HG03457 (cell line): Measurements from ENCODE around the gene TOR1A.

ENCODE experiments used
- ATAC-seq: cut with Tn5 transposase; IDR thresholded peaks from one replicate; pipeline ENCODE4 v1.9.1; 2021; ENCODE audit warnings: moderate number of reproducible peaks; ENCODE audit not compliant: unreplicated experiment

Gene TOR1A

DNA sequence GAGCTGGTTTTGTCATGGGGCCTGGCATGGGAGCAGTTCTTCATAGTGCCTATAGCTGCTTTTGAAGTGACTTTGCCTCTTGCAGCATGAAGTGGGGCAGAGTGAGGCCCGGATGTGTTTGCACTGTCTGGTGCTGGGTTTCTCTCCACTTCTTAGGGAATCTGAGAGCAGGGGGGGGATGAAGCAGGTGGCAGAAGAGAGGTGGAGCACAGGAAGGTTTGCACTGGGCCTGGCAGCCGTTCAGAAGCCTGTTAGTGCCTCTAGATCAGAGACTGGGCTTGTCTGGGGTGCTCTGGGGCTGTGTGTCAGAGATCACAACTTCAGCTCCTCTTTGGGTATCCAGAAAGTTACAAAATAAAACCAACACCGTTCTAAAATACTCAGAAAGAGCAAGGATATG is 29.7 kb upstream of the TOR1A start:
- ATAC-seq = no peak

DNA sequence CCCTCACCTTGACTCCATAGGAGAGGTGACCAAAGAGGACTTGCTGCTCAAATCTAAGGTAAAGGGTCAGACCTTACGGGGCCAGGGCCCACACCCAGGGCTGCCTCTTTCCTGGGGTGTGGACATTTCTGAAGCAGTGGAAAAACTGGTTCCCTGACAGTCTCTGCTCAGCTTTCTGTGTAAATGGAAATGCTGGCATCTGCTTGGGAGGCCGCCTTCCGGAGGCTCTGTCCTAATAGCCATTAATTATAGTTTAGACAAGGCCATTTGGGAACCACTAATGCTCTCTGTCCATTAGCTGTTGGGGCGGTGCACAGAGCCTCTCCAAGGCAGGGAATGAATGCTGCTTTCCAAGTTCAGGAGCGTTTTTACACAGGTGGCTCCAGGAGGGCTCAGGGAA is 28.6 kb upstream of the TOR1A start:
- no peak for ATAC-seq

DNA sequence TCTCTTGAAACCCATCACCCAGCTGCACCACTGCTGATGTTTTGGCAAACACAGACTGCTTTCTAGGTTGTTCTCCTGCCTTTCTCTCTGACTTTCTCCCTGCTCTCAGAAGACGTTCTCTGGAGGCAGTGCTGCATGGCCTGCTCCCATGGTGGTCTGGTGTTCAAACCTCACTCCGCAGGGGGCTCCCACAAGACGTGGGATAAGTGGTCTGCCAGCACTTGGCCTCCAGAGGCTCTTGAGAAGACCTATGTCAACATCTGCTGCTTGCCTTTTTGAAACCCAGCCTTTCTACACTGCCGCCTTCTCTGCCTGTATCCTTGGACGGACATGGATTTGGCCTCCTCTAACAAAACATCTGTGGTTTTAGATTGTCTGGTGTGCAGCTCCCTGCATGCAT is 27.9 kb upstream of the TOR1A start:
- ATAC-seq = no peak

DNA sequence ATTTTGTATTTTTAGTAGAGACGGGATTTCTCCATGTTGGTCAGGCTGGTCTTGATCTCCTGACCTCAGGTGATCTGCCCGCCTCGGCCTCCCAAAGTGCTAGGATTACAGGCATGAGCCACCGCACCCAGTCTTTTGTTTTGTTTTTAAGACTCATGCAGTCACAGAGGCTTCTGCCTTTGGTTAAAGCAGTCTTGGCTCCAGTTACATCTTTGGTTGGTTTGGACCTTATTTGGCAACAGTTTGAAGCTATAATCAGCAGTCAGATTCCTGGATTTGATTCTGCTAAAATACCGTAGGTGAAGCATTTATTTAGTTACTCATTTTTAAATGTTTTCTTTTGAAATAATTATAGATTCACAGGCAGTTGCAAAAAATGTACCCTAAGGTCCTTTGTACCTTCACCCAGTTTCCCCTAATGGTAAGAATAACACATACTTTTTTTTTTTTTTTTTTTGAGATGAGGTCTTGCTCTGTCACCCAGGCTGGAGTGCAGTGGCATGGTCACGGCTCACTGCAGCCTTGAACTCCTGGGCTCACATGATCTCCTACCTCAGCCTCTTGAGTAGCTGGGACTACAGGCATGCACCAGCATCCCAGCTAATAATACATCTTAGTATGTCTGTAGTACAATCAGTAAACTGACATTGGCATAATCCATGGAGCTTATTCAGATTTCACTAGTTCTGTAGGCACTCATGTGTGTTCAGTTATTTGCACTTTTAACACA is 27.1 kb upstream of the TOR1A start:
- no peak for ATAC-seq

DNA sequence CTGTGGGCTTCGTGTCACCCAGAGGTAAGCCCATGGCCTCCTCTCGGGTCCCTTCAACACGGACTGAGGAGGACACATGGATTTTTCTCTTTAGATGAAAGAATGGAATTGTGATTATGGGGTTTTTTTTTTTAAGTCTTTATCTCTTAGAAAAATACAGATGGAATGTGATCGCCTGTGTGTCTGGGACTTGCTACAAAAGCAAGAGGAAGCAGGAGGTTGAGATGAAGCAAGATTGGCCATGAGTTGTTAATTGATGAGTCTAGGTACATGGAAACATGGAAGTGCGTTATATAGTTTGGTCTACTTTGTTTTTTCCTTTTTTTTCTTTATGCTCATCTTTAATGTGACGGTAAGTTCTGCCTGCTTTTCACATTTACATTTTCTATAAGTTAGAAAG is 26.0 kb upstream of the TOR1A start:
- no peak for ATAC-seq

DNA sequence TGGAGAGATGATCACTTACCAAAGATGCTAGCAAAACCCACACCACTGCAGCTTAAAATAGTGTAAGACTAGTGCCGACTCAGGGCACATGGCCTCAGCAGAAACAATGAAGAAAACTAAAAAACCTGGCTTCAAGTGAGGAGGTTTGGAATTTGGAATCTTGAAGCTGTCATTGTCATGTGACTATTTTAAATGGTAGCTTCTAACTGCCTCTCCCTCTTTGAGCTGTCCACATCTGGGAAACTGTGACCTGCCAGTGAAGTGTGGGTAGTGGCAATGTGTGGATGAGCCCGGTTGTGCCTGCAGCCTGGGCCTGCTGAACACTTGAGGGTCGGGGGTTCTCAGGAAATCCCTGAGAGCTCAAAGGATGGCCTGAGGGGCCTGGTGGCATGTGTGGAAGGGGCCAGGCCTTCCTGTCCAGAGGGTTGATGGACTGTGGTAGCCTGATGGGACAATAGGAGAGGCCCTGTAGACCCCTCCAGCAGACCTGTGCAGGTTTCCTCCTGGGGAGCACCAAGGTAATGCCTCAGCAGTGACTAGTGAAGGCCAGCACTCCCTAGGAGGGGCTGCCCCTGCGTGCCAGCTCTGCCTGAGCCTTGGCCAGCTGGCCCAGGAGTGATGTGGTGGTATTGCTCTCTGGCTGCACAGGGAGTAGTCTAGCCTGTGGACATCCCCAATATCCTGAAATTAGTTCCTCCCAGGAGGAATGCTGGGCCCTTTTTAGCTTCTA is 24.9 kb upstream of the TOR1A start:
- ATAC-seq = no peak

DNA sequence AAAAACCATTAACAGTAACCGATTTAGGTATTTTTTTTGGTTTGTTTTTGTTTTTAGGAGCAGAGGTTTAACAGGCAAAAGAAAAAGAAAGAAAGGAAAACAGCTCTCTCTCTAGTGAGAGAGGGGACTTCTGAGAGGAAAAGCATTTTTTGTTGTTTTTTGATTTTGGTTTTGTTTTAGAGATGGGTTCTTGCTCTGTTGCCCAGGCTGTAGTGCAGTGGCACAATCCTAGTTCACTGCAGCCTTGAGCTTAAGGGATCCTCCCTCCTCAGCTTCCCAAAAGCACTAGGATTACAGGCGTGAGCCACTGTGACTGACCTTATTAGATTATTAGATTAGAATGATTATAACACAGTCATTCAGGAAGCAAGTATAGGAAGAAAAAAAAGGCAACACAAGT is 21.4 kb upstream of the TOR1A start:
- ATAC-seq = no peak

DNA sequence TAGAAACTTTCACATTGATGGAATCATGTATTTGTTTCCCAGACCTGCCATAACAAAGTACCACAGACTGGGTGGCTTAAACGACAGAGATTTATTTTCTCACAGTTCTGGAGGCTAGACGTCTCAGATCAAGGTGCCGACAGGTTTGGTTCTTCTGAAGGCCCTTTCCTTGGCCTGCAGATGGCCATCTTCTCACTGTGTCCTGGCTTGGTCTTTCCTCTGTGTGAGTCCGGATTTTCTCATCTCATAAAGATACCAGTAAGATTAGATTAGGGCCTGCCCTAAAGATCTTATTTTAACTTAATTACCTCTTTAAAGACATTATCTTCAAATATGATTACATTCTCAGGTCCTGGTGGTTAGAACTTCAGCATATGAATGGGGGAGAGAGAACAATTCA is 17.1 kb upstream of the TOR1A start:
- no peak for ATAC-seq

DNA sequence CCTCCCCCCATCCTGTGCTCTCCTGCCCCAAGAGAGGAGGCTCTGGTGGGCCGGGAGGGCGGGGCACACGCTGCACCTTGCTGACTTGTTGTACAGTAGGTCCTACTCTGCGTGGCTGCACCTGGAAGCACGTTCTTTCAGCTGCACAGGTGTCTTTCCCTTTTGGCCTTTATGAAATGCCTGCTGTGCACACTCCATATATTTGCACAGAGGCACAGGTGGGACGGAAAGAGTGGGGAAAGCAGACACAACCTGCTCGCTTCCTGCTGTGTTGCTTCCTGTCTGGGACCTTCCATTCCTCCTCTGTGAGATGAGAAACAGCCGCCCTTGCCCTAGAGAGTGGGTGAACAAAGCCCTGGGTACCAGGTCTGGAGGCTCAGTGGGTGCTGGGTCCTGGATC is 16.1 kb upstream of the TOR1A start:
- no peak for ATAC-seq

DNA sequence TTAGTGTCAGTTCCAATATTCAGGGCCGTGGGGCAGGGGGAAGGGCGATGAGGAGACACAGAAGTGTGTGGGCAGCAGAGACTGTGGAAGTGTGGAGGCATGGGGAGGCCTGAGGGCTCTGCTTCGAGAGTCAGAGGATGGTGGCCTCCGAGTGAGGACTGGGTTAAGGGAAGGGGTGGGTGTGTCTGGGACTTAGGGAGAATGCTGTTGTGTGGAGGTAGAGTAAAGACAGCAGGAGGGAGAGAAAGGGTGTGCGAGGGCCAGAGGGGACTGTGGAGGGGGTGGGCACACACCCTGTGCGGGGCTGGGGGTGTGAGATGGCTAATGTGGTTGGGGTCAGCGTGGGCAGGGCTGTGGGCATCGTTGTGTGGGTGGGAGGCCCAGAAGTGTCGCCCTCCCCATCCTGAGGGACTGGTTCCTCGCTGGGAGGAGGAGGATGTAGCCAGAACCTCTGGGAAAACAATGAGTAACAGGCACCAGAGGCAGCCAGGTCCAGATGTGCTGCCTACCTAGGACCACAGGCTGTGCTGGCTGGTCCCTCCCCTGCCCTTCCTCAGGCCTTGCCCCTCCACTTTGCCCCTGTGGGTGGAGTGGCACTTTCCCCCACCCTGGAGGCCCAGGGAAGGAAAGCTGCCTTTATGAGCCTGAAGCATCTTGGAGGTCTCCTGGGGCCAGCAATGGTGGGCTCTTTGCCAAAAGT is 15.5 kb upstream of the TOR1A start:
- no peak for ATAC-seq

DNA sequence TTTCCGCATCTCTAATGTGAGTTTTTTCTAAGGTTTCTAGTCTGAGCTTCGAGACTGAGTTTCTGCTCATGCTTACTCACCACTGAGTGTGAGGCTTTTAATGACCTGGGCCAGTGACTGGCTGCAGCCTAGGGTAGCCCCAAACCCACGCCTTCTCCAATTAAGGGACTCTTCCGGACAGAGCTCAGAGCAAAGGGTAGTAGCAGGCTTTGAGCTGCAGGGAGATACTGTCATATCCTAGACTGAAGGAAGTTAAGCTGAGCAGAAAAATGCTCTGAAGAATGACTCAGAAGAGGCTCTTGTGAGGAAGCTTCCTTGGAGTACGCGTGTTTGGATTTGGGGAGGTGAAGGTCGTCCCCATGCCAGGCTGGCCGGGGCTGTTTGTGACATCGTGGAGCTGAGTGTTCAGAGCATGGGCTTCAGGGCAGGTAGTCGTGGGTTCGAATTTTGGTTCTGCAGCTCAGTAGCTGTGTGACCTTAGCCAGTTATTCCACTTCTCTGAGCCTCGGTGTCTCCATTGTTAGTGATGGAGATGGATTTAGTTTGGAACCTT is 14.8 kb upstream of the TOR1A start:
- ATAC-seq = no peak

DNA sequence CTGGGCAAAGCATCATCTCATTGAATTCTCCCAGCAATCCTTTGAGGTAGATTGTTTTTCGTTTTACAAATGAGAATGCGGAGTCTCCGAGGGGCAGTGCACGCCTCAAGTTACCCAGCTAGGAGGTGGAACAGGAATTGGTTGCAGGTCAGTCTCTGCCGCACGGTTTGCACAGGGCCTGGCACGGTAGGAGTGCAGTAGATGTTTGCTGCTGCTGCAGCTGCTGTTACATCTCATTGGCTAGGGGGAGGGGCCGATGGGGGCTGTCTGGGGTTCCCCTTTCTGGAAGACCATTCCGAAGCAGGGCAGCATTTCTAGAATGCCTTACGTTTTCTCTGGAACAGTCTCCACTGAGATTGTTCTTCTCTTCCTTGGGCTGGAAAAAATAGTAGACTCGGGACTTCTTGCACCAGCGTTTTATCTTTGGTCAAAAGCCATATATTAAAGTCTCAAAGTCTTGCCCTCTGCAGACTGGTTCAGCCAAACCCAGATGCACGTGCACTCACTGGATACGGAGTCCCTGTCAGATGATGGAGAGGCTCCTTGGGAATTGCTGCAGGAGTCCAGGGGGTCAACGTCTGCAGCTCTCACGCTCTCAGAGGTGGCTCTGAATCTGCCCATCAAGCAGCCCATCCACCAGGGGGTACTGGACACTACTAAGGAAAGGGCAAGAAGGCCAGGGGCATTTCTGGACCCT is 12.5 kb upstream of the TOR1A start:
- ATAC-seq = no peak

DNA sequence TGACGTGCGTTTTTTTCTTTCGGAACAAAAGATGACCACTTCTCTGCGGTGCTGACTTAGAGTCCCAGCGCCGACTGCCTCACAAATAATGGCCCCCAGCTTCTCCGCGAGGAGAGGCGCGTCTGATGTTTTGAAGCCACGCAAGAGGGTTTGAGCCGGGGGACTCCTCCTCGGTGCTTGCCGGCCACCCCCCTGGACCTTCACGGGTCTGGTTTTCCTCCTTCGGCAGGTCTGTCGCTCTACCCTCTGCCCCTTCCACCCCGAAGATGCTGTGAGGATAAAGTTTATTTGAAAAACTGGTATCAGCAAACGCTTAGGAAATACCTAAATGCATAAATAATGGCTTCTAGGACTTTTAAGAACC is 11.9 kb upstream of the TOR1A start:
- no peak for ATAC-seq

DNA sequence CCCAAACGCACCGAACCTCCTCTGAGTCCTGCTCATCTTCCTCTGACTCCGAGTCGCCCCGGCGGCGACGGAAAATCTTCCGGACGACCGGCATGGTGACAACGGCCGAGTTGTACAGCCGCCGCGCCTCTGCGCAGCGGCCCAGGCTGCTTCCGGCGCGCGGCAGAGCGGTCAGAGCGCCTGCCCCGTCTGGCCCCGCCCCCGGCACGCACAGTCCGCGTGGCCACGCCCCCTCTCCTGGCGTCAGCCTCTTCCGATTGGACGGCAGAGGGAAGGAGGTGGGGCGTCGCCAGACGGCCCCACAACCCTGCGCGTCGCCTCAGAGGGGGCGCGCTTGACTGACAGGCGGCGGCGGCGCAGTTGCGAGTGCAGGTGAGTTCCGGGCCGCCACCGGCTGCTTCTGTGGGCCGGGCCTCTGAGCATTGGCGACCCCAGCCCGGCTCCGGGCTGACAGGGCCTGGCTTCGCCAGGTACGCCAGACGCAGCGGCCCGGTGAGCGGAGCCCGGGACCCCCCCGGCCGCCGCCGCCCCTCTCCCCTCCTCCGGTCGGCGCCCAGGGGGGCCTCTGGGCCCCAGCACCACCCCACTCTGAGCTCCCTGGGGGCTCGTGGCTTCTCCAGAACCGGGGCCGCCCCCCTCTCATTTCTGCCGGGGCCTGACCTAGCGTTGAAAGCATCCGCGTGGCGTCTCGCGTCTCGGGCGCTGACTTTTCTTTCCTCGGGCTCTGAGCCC is 11.4 kb upstream of the TOR1A start, which contains the start of the genes C9orf78 and USP20:
C9orf78 (minus strand) TSS at position 148 of the 732 bp plus-strand sequence; CDS start at position 94, 54 bp downstream.
USP20 (plus strand) TSS at position 331 of the 732 bp plus-strand sequence. CDS start 17,098 bp downstream, outside the sequence.
- ATAC-seq = peak; percentile 84

DNA sequence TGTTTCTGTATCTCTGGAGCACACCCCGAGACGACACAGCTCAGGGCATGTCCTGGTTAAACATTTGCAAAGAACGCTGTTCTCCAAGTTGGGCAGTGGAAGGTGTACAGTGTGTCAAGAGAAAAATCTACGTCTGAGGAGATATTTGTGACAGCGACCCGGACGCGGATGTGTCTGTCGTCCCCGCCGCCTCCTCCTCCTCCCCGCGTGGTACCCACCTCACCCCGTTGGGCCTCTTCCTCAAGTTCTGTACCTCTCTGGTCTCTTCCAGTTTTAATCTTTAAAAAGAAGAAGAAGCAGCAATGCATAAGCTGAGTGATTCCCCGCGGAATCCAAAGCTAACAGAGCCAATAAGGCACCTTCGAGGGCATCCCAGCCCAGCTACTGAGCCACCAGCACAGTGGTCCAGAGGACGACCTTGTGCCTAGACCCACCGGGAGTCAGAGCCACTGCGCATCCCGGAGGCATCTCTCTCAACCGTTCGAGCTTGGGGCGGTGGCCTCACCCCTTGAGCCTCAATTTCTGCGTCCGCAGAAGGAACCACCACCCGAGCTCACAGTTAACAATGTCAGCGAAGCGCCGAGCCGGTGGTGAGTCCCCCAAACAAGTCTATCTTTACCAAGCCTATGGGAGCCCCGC is 10.7 kb upstream of the TOR1A start:
- ATAC-seq = peak; percentile 18

DNA sequence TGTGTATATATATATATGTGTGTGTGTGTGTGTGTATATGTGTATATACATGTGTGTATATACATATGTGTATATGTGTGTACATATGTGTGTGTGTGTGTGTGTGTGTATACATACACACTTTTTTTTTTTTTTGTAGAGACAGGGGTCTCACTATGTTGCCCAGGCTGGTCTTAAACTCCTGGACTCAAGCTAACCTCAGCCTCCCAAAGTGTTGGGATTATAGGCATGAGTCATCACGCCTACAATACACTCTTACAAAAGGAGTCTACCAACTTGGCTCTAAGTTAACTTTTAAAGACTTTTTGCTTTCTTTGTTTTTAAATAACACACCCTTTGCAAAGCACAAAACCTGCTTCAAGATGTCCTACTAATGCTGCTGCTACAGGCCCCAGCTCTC is 9.0 kb upstream of the TOR1A start:
- ATAC-seq = no peak

DNA sequence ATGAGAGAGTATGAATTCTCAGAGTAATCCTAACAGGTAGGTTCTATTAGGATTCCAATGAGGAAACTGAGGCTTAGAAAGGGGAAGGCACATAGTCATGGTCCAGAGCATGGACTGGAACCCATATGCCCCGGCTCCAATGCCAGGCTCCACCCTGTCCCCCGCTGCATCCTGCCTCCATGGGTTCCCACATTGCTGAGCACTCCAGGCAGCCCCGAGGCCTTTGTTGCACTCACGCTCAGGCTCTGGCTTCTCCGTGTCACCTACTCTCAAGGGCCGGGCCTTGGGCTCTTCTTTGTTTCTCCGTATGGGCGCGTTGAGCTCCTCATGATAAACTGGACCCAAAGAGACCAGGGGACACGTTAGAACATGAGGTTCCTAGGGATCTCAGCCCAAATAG is 5.0 kb upstream of the TOR1A start:
- no peak for ATAC-seq

DNA sequence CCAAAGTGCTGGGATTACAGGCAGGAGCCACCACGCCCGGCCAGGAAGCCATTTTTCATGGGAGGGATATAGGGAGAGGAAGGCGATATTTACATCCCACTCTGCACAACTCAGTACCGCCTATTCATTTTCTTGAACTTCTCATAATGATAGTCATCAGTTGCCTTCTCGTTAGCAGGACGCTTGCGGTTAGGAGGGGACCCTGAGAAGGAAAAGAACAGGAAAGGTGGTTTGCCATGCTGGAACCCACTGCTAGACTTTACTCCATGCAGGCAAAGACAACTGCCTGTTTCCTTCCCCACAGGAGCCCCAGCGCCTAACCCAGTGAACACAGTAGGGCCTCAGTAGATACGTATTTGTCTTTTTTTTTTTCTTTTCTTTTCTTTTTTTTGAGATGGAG is 4.1 kb upstream of the TOR1A start:
- ATAC-seq = no peak

DNA sequence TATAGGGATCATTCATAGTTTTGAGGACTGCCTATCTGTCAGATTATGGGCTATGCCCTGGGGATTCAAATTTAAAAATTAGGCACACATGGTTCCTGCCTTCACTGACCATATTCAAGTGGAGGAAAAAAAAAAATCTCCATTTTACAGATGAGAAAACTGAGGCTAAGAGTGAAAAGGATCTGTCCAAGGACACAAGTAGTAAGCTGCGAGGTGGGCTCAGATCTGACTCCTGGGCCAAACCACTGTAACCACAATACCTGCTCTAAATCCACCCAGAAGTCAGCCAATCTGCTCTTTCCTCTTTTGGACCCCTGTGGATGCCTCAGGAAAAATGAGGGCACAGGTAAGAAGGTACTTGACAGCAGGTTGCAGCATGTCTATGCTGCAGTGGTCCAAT is 2.8 kb upstream of the TOR1A start:
- ATAC-seq = no peak

DNA sequence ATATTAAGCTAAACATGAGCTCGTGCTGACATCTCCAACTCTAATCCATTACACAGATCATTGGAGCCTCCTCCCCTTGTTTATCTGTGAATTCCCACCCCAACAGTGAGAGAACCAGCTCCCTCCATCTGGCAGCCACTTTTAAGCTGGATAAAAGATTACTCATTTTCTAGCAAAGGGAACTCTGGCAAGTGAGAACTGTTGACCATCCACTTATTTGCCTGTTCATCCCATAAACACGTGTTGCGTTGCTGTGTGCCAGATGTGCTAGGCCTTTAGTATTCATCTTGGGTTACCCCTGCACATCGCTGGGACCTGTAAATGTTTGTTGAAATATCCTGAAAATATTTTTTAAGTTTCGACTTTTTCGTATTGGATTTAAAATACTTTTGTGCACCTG is 2.4 kb upstream of the TOR1A start:
- no peak for ATAC-seq
